NB4 (cell line): ENCODE data around the gene DNAJC7.
A peak's percentile ranks its signal among the peaks of the same experiment; 100 is the strongest.
"Not testable (repeated sequence)": the region's sequence is repeated elsewhere in the genome, so short reads cannot be mapped to it uniquely, and the experiment has no call there.

Experiments used
- DNase-seq: peaks from one replicate; pipeline ENCODE4 v3.0.0; 2010; ENCODE audit warnings: low read depth
- H3K4me3 ChIP-seq: one replicate; pipeline ENCODE4 v1.5.1; 2011; ENCODE audit warnings: mild to moderate bottlenecking, low read depth, low read length, moderate library complexity
- MYC ChIP-seq: IDR thresholded peaks from 2 replicates; pipeline ENCODE4 v1.6.1; 2011; ENCODE audit warnings: low read depth, low read length
- POLR2A ChIP-seq: IDR thresholded peaks from 2 replicates; pipeline ENCODE4 v1.6.1; 2011; ENCODE audit warnings: mild to moderate bottlenecking; ENCODE audit not compliant: insufficient read length; ENCODE audit errors: extremely low read depth
- TF ChIP-seq, protein P1 (sequence below): IDR thresholded peaks from one replicate; pipeline ENCODE4 v1.5.1; 2012; ENCODE audit warnings: low read depth, low read length
- TF ChIP-seq, protein P2 (sequence below): IDR thresholded peaks from 2 replicates; pipeline ENCODE4 v1.6.1; 2011; ENCODE audit warnings: low read depth, low read length

The DNAJC7 gene

DNA sequence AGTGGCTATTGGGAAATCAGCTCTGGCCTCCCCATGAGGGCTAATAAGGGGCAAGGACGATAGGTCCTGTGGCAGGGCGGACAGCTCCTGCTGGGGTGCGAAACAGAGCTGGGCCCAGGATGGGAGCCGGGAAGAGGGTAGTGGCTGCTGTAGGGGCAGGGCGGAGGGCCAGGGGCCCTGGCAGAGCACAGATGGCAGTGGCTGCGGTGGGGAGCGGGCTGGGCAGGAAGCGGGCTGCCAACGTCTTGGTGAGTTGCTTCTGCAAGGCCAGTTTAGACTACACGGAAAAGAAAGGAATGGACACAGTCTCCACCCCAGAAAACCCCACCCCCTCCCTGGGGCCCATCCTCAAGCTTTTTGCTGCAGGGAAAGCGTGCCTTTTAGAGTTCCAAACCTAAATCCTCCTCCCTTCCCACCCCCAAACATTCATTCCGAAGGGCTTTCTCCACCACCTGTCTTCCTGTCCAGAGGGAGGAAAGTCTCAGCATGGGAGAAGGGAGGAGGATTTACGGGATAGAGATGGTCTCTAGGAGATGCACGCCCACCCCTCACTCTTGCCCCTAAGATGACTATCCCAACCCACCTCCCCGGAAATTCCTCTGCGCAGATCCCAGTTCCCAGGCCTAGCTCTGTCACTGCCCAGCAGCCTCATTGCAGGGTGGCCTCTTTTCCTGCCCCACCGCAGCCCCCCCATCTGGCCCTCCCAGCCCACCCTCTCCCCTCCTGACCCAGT lies 9.8 kb upstream of the DNAJC7 start:
- TF ChIP-seq, protein P1, sequence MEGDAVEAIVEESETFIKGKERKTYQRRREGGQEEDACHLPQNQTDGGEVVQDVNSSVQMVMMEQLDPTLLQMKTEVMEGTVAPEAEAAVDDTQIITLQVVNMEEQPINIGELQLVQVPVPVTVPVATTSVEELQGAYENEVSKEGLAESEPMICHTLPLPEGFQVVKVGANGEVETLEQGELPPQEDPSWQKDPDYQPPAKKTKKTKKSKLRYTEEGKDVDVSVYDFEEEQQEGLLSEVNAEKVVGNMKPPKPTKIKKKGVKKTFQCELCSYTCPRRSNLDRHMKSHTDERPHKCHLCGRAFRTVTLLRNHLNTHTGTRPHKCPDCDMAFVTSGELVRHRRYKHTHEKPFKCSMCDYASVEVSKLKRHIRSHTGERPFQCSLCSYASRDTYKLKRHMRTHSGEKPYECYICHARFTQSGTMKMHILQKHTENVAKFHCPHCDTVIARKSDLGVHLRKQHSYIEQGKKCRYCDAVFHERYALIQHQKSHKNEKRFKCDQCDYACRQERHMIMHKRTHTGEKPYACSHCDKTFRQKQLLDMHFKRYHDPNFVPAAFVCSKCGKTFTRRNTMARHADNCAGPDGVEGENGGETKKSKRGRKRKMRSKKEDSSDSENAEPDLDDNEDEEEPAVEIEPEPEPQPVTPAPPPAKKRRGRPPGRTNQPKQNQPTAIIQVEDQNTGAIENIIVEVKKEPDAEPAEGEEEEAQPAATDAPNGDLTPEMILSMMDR, result no peak
- TF ChIP-seq POLR2A (no peak), MYC (no peak)
- TF ChIP-seq, protein P2, sequence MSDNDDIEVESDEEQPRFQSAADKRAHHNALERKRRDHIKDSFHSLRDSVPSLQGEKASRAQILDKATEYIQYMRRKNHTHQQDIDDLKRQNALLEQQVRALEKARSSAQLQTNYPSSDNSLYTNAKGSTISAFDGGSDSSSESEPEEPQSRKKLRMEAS, result no peak
- DNase-seq, result no peak
- H3K4me3 ChIP-seq, result no peak overlapping the region

DNA sequence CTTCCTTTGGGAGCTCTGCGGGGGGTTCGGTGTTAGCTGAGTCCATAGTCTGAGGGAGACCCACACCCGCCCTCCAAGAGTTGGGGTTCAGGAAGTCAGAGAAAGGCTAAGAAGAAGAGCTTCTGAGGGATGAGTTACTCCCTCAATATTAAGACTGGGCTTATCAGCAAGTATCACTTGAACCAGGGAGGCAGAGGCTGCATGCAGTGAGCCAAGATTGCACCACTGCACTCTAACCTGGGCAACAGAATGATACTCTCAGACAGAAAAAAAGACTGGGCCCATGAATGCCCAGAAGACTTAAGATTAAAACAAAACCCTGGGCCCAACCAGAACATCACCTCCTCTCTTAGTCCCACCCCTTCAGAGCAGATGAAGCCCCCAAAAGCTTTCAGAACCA lies 8.7 kb upstream of the DNAJC7 start:
- no peak overlapping the region for H3K4me3 ChIP-seq
- no peak for DNase-seq
- TF ChIP-seq POLR2A, result no peak
- TF ChIP-seq MYC, result no peak
- TF ChIP-seq, protein P2, result no peak
- TF ChIP-seq, protein P1, result no peak

DNA sequence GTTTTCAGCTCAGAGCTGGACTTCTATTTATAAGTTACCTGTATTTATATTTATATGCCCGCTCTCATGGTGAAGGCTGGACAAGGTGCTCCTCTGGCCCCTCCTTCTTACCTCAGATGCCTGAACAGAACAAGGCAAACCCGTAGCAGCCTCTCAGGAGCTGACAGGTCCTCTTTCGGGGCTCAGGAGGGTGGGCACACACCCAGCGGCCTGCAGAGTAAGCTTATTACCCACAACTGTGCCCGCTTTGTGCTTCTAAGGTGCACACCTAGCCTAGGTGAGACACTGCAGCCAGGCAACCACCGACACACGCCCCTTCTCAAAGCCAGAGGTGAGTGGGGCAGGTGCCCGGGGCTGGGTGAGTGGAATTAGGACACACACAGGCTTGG lies 7.9 kb upstream of the DNAJC7 start:
- TF ChIP-seq, protein P1, result no peak
- TF ChIP-seq POLR2A (no peak), MYC (no peak)
- TF ChIP-seq, protein P2, result no peak
- no peak for DNase-seq
- H3K4me3 ChIP-seq, result no peak overlapping the region

DNA sequence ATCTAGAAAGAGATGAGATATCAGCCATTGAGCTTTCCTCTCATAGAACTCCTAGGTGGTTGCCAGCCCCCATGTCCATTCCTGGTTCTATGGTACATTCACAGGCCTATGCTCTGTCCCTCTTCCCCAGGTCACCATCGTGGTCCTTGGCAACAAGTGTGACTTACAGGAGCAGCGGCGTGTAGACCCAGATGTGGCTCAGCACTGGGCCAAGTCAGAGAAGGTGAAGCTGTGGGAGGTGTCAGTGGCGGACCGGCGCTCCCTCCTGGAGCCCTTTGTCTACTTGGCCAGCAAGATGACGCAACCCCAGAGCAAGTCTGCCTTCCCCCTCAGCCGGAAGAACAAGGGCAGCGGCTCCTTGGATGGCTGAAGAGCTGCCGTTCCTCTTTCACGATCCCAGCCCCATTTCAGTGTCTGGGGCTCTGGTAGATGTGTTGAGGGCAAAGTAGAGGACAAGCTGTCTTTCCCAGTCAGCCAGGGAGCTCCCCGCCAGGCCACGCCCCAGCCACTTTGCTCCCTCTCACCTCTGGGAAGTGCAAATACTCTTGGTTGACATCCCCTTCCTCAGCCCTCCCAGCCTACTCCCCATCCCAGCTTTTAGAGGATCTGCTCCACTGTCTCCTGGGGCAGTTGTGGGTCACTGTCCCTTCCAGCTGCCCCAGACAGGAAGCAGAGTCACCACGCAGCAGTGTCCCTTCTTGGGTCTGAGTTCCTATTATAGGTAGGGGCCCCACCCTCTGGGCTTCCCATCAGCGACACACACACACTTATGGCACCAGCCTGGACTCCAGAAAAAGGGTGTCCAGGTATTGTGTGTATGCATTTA lies 6.5 kb upstream of the DNAJC7 start:
- TF ChIP-seq, protein P1, result no peak
- TF ChIP-seq MYC, result 0 out of 2 replicates have a peak, but pooled peaks have one; percentile 28
- DNase-seq, result peak; percentile 94
- H3K4me3 ChIP-seq, result peak overlapping the region; percentile 11

DNA sequence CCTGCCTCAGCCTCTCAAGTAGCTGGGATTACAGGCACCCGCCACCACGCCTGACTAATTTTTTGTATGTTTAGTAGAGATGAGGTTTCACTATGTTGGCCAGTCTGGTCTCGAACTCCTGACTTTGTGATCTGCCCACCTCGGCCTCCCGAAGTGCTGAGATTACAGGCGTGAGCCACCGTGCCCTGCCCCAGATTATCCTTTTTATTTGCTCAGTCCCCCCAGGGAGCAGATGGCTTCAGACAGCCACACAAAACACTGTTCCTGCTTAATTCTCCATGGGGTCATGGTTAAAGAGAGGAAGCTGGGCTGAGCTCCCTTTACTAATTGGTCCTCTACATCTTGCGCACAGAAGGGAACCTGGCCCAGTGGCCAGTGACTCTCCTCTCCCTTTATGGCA lies 3.6 kb upstream of the DNAJC7 start:
- not testable (repeated sequence) for DNase-seq
- peak overlapping the region; percentile 75 for H3K4me3 ChIP-seq

DNA sequence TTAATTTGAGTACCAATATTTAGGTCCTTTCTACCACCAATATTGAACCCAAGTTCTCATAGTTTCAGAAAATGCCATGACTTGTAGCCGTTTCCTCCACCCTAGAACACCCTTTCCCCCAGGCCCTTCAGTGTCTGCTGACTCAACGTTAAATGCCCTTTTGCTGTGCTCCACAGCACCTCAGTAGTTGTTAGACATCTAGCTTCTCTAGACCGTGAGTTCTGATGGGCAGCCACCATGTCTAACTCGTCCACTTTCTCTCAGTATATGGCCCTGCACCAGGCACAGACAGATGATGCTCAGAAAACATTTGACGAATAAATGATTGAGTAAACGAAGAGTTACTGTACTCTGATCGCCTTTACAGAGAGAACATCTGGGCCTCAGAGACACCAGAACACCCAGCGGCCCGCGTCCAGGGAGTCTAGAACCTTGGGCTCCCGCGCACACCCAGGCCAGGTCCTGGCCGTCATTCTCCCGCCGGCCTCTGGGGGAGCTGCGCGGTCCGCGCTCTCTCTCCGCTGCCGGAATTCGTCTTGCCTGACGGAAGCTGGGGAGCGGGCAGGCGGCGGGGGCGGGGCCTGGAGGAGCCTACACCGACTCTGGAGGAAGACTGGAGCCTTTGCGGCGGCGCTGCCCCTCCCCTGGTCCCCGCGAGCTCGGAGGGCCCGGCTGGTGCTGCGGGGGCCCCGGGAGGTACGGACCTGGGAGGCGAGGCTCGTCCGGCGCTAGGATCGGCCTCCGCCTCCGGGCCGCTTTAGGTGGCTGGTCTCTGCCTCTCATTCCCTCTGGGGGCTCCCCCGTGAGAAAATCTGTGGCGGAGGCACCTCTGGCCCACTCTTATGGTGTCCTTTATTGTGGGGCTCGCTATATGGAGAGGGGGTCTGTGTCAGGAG lies 2.5 kb upstream of the DNAJC7 start, which contains the start of gene NKIRAS2:
Gene NKIRAS2 (plus strand): TSS at position 582 of the 896 bp plus-strand sequence. CDS start 1,488 bp downstream, outside the sequence.
- TF ChIP-seq, protein P1, result peak; percentile 88
- TF ChIP-seq, protein P2, result peak; percentile 19; the same call in 1 of the 2 replicates
- TF ChIP-seq MYC (peak; percentile 64), POLR2A (peak; percentile 49)
- DNase-seq, result peak; percentile 95
- H3K4me3 ChIP-seq, result peak within 1 kb of the TSS; percentile 75
